Smooth muscle cell (in vitro differentiated cells): ENCODE data around the gene RAB27B. TPM values are rescaled to one million over a fixed set of nuclear protein-coding genes. Genes with fewer than 3 reads are reported as not detected.

Experiments
- DNase-seq: peaks from one replicate; lab custom pipeline; 2025; ENCODE audit not compliant: unreplicated experiment; lab: John Stamatoyannopoulos, UW
- H2AFZ ChIP-seq: fragments of 200-600 bp; sonication (generic); 2 replicates; pipeline ENCODE4 v1.6.0; 2016; ENCODE audit warnings: antibody characterized with exemption, low read depth, mild to moderate bottlenecking
- H3F3A ChIP-seq: fragments of 200-600 bp; sonication (generic); 2 replicates; pipeline ENCODE4 v1.6.0; 2017; ENCODE audit warnings: antibody characterized with exemption, low read depth
- H3K27ac ChIP-seq: fragments of 200-600 bp; sonication (generic); 2 replicates; pipeline ENCODE4 v1.5.1; 2016; ENCODE audit warnings: low read depth, mild to moderate bottlenecking
- H3K27me3 ChIP-seq: fragments of 200-600 bp; sonication (generic); 2 replicates; pipeline ENCODE4 v1.6.1; 2016; ENCODE audit warnings: low read depth, mild to moderate bottlenecking
- H3K36me3 ChIP-seq: fragments of 200-600 bp; sonication (generic); 2 replicates; pipeline ENCODE4 v1.5.1; 2016; ENCODE audit warnings: low read depth
- H3K4me1 ChIP-seq: fragments of 200-600 bp; sonication (generic); 2 replicates; pipeline ENCODE4 v1.5.1; 2016; ENCODE audit warnings: low read depth
- H3K4me2 ChIP-seq: fragments of 200-600 bp; sonication (generic); 2 replicates; pipeline ENCODE4 v1.6.0; 2016; ENCODE audit warnings: mild to moderate bottlenecking
- H3K4me3 ChIP-seq: fragments of 200-600 bp; sonication (generic); 2 replicates; pipeline ENCODE4 v1.5.1; 2016; ENCODE audit warnings: mild to moderate bottlenecking
- H3K79me2 ChIP-seq: fragments of 200-600 bp; sonication (generic); 2 replicates; pipeline ENCODE4 v1.6.0; 2016; ENCODE audit warnings: low read depth, mild to moderate bottlenecking
- H3K9ac ChIP-seq: fragments of 200-600 bp; sonication (generic); 2 replicates; pipeline ENCODE4 v1.6.0; 2016; ENCODE audit warnings: low read depth
- H3K9me3 ChIP-seq: fragments of 200-600 bp; sonication (generic); replicated peaks from 2 replicates; pipeline ENCODE4 v1.5.1; 2016; ENCODE audit warnings: low read depth
- H4K20me1 ChIP-seq: fragments of 200-600 bp; sonication (generic); 2 replicates; pipeline ENCODE4 v1.6.0; 2016; ENCODE audit warnings: low read depth
- WGBS: methylation state at CpG from one replicate; pipeline ENCODE4 v1.1.7; 2016; ENCODE audit warnings: low lambda C conversion rate; 5-methylcytosine and 5-hydroxymethylcytosine counted together
- polyA plus RNA-seq: library from polyadenylated mRNA; unstranded; fragments of >200 nt; fragmentation: Nextera tagmentation; extraction: Ambion mirVana; gene quantifications from 2 replicates; pipeline ENCODE4 v1.2.1, GENCODE V29; 2016
- total RNA-seq: library from RNA; depleted of rRNA; stranded (reverse); fragments of >200 nt; gene quantifications from 2 replicates; pipeline ENCODE4 v1.2.3, GENCODE V29; 2014
- TF ChIP-seq, protein P1 (sequence below): fragments of 200-600 bp; sonication (generic); IDR thresholded peaks from 2 replicates; pipeline ENCODE4 v1.5.1; 2017; ENCODE audit warnings: borderline replicate concordance, mild to moderate bottlenecking, antibody characterized with exemption; ENCODE audit not compliant: insufficient read depth, poor library complexity, severe bottlenecking

RAB27B gene
- total and polyA plus RNA-seq, 2 experiments from 2014 or later: 0.98 to 9.5 TPM

DNA sequence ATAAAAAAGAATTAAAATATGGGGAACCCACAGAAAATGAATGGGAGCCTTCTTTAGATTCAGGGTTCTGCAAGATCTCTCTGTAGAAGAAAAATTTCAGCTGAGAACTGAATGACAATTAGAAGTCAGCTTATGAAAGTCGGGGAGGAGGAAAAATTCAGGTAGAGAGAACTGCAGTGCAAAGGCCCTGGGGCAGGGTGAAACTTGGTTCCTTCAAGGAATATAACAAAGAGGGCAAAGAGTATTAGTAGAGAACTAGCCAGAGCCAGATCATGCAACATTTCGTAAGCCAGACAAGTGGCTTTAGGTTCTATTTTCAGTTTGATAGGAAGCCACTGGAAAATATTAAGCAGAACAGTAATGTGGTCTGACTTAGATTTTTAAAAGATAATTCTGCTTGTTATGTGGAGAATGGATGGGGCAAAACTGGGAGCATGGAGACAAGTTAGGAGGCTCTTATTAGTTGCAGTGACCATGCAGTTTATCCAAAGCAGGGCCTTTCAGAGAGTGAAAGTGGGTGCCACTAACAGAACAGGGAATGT, 27.9 kb downstream of the RAB27B start:
- H3K4me3 ChIP-seq: no peak overlapping the region
- DNase-seq: no peak
- no peaks in the 10 kb centered on the region for H3F3A ChIP-seq
- no peak overlapping the region for H3K27ac ChIP-seq
- H3K36me3 ChIP-seq: no peaks in the 10 kb centered on the region
- TF ChIP-seq, protein P1, sequence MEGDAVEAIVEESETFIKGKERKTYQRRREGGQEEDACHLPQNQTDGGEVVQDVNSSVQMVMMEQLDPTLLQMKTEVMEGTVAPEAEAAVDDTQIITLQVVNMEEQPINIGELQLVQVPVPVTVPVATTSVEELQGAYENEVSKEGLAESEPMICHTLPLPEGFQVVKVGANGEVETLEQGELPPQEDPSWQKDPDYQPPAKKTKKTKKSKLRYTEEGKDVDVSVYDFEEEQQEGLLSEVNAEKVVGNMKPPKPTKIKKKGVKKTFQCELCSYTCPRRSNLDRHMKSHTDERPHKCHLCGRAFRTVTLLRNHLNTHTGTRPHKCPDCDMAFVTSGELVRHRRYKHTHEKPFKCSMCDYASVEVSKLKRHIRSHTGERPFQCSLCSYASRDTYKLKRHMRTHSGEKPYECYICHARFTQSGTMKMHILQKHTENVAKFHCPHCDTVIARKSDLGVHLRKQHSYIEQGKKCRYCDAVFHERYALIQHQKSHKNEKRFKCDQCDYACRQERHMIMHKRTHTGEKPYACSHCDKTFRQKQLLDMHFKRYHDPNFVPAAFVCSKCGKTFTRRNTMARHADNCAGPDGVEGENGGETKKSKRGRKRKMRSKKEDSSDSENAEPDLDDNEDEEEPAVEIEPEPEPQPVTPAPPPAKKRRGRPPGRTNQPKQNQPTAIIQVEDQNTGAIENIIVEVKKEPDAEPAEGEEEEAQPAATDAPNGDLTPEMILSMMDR: no peak
- no peaks in the 10 kb centered on the region for H3K9me3 ChIP-seq
- H3K79me2 ChIP-seq: no peaks in the 10 kb centered on the region
- H3K27me3 ChIP-seq: no peaks in the 10 kb centered on the region
- no peak overlapping the region for H3K9ac ChIP-seq
- no peaks in the 10 kb centered on the region for H4K20me1 ChIP-seq
- WGBS: 72% methylated on average over 2 of the region's 2 CpGs
- no peak overlapping the region for H2AFZ ChIP-seq
- H3K4me2 ChIP-seq: no peak overlapping the region
- H3K4me1 ChIP-seq: no peaks in the 10 kb centered on the region

GRCh38 chr18:54857499-54857898, 29.2 kb downstream of the RAB27B start:
- Histone ChIP-seq H3K4me2 (no peak overlapping the region), H3K27ac (no peak overlapping the region), H3K4me3 (no peak overlapping the region), H3K36me3 (no peaks in the 10 kb centered on the region), H3F3A (no peaks in the 10 kb centered on the region), H3K27me3 (no peaks in the 10 kb centered on the region), H2AFZ (no peak overlapping the region), H3K79me2 (no peaks in the 10 kb centered on the region), H4K20me1 (no peaks in the 10 kb centered on the region), H3K4me1 (no peaks in the 10 kb centered on the region), H3K9ac (no peak overlapping the region), H3K9me3 (no peaks in the 10 kb centered on the region)
- 94% methylated on average over 3 of the region's 3 CpGs for WGBS
- TF ChIP-seq, protein P1: no peak
- DNase-seq: no peak

GRCh38 chr18:54859667-54860421, 31.6 kb downstream of the RAB27B start:
- Histone ChIP-seq H2AFZ (no peak overlapping the region), H3K79me2 (no peaks in the 10 kb centered on the region), H3K4me1 (no peaks in the 10 kb centered on the region), H3K9me3 (no peaks in the 10 kb centered on the region), H3K36me3 (no peaks in the 10 kb centered on the region), H3K4me3 (no peak overlapping the region), H3K27me3 (no peaks in the 10 kb centered on the region), H3K9ac (no peak overlapping the region), H3F3A (no peaks in the 10 kb centered on the region), H4K20me1 (no peaks in the 10 kb centered on the region), H3K4me2 (no peak overlapping the region), H3K27ac (no peak overlapping the region)
- no peak for DNase-seq
- 84% methylated on average over 9 of the region's 9 CpGs for WGBS
- TF ChIP-seq, protein P1: no peak
